Measurements from ENCODE around the gene HAND2.

Gene HAND2

DNA sequence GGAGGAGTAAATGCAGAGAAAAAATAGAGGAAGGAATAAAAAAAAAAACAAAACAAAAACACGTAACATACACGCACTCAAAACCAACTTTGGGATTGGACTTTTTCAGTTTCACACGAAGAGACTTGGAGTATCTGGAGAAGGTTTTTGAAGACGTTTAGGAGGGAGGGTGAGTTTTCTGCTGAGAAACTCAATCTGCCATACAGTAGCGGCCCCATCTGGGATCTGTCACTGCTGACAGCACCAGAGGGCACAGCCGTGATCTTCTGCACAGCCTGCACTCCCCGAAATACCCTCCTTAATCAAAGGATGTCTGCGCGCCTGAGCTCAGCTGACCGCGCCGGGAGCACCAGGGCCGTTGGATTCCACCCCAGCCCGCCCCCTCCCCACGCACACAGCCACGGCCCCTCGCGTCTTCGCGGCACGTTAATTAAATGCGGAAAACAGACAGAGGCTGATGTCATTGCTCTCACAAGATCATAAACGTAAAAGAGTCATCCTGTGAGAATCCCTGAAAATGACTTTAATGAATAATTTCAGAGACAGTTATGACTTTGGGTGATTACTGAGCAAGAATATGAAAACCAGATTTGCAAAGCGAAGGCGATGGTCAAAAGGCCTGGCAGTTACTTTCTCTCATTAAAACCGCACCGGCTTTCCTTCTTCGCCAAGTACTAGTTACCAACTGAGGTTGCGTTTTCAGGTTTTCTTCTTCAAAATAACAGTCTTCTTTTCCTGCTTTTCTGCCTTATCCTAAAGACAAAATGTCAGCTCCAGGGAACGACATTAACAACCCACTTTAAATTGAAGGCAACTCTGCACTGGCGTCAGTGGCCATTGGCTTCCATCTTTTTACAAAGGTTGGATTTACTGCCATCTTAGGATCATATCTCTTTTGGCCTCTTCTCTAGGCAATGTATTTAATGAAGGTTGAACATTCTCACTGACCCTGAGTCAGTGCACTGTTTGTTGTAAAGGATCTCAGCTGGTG lies 10.6 kb downstream of the HAND2 start:
- no peak overlapping the region for H3K4me3 ChIP-seq (ENCODE audit: low read depth, low read length)
- TF ChIP-seq CTCF (IDR thresholded peaks at IDR 0.05; ENCODE audit: control insufficient read depth, extremely low read depth, insufficient read depth): no peak
- no peak for DNase-seq (ENCODE audit: low read depth)

DNA sequence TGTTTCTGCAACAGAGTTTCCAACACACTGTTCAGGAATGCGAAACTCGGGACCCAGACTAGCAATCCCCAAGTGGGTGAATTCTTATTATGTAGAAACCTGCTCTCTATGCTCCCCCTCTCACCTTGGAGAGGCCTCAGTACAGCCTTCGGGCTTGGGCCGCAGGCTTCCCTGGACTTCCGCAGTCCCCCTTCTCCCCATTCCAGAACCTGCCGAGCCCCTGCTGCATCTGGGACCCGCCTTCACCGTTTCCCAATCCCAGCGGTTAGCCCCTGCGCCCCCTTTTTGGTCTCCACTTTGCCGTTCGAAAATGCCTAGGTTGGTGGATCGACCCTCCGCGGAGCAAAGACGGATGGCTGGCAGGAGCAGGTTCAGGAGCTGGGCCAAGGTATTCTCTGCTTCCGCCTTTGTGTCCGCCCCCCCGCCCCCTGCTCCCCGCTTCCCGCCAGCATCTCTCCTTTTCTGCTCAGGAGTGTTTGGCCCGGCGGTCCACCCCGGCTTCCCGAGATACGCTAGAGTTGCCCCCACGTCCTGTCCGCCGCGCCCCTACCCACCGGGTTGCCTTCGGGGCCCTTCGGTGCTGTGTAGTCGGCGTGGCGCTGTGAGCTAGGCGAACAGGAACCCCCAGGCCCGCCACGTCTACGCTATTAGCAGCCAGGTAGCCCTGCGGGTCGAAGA lies 11.5 kb downstream of the HAND2 start:
- H3K4me3 ChIP-seq (ENCODE audit: low read depth, low read length): no peak overlapping the region
- DNase-seq (ENCODE audit: low read depth): no peak
- TF ChIP-seq CTCF (IDR thresholded peaks at IDR 0.05; ENCODE audit: control insufficient read depth, extremely low read depth, insufficient read depth): no peak

DNA sequence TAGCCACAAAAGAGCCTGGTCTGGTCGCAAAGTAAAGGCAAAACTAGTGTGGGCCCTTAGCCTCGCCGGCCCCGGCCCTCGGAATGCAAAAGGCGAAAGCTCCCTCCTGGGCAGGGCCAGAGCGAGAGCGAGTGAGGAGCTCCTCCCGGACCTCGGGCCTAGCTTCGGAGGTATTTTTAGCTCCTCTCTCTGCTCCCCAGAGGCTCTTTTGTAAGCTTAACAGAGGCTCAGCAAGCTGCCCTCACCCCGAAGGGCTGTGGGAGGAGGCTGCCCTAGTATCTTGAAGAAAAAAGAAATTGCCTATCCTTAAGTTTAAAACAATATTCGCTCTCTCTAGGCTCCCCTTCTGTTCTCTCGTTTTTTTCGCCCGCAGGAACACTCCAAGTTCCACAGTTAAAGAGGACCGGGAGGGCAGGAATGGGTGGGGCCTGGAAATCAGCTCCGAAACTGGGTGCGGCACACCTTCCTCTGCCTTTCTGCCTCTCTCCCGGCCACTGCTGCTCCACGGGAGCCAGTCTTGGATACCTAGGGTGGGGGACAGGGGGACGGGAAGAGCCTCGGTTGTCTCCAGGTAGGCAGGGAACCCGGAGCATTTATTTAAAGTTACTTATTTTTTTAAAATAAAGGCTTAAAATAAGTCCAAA lies 12.1 kb downstream of the HAND2 start:
- TF ChIP-seq CTCF (IDR thresholded peaks at IDR 0.05; ENCODE audit: control insufficient read depth, extremely low read depth, insufficient read depth): no peak
- no peak overlapping the region for H3K4me3 ChIP-seq (ENCODE audit: low read depth, low read length)
- DNase-seq (ENCODE audit: low read depth): no peak

GRCh38 chr4:173516621-173517524 lies 13.2 kb downstream of the HAND2 start:
- no peak overlapping the region for H3K4me3 ChIP-seq (ENCODE audit: low read depth, low read length)
- TF ChIP-seq CTCF (IDR thresholded peaks at IDR 0.05; ENCODE audit: control insufficient read depth, extremely low read depth, insufficient read depth): no peak
- no peak for DNase-seq (ENCODE audit: low read depth)

GRCh38 chr4:173515458-173515857 lies 14.6 kb downstream of the HAND2 start:
- no peak for TF ChIP-seq CTCF (IDR thresholded peaks at IDR 0.05; ENCODE audit: control insufficient read depth, extremely low read depth, insufficient read depth)
- no peak for DNase-seq (ENCODE audit: low read depth)
- no peak overlapping the region for H3K4me3 ChIP-seq (ENCODE audit: low read depth, low read length)

GRCh38 chr4:173514641-173515217 lies 15.3 kb downstream of the HAND2 start:
- H3K4me3 ChIP-seq (ENCODE audit: low read depth, low read length): no peak overlapping the region
- no peak for TF ChIP-seq CTCF (IDR thresholded peaks at IDR 0.05; ENCODE audit: control insufficient read depth, extremely low read depth, insufficient read depth)
- DNase-seq (ENCODE audit: low read depth): no peak

Measured in LNCaP clone FGC (cell line).